H1 (cell line): ENCODE data around the gene C22orf42. TPM values are rescaled to one million over a fixed set of nuclear protein-coding genes. Genes with fewer than 3 reads are reported as not detected.
A peak's percentile ranks its signal among the peaks of the same experiment; 100 is the strongest.

Source experiments
- CTCF ChIA-PET: fragments of 300-600 bp; sonication (Branson Sonifier 250); formaldehyde crosslinking; loops from one replicate; lab custom pipeline; 2021; ENCODE audit not compliant: partially characterized antibody; lab: Charles Lee
- POLR2A ChIA-PET: fragments of 300-600 bp; sonication (Branson Sonifier 250); formaldehyde crosslinking; loops from one replicate; lab custom pipeline; 2021; ENCODE audit warnings: inconsistent platforms; ENCODE audit not compliant: partially characterized antibody; lab: Charles Lee
- DNase-seq, 2 experiments: peaks; one replicate each; pipeline versions ENCODE4 v3.0.0 to v3.0.0-alpha.2; 2010 to 2022; ENCODE audit warnings: low spot score in 2 of 2, low read depth in 1 of 2, mixed read lengths in 1 of 2
- FAIRE-seq: peaks from 2 replicates; lab custom pipeline; 2011; peaks lifted over from hg19 to GRCh38; lab: Jason Lieb, UNC
- H2AFZ ChIP-seq: 2 replicates; pipeline ENCODE4 v1.8.1; 2012; ENCODE audit warnings: low read length, inconsistent platforms
- H2AK5ac ChIP-seq: 2 replicates; pipeline ENCODE4 v1.6.1; 2013; ENCODE audit warnings: low read depth, low read length
- H2BK120ac ChIP-seq: replicated peaks from 2 replicates; pipeline ENCODE3; 2013; ENCODE audit warnings: low read depth, low read length, inconsistent platforms
- H2BK12ac ChIP-seq: 2 replicates; pipeline ENCODE4 v1.6.1; 2013; ENCODE audit warnings: low read depth, low read length
- H2BK15ac ChIP-seq: 2 replicates; pipeline ENCODE4 v1.6.1; 2013; ENCODE audit warnings: low read length
- H2BK20ac ChIP-seq: 2 replicates; pipeline ENCODE4 v1.6.1; 2013; ENCODE audit warnings: low read length
- H2BK5ac ChIP-seq: 2 replicates; pipeline ENCODE4 v1.6.1; 2013; ENCODE audit warnings: low read depth, low read length
- H3K14ac ChIP-seq: 2 replicates; pipeline ENCODE4 v1.6.1; 2013; ENCODE audit warnings: inconsistent platforms; ENCODE audit not compliant: insufficient read length
- H3K18ac ChIP-seq: 2 replicates; pipeline ENCODE4 v1.6.1; 2013; ENCODE audit warnings: low read length; ENCODE audit errors: extremely low read depth
- H3K23ac ChIP-seq: 2 replicates; pipeline ENCODE4 v1.6.1; 2013; ENCODE audit warnings: inconsistent platforms; ENCODE audit not compliant: insufficient read length
- H3K23me2 ChIP-seq: 2 replicates; pipeline ENCODE4 v1.6.1; 2013; ENCODE audit warnings: low read depth, low read length
- H3K27ac ChIP-seq: 2 replicates; pipeline ENCODE4 v1.6.1; 2011; ENCODE audit warnings: low read depth, low read length, inconsistent platforms
- H3K27me3 ChIP-seq, 4 experiments: replicated peaks in 1 of 4; 1 replicate in 1 of 4; 2 replicates in 3 of 4; pipeline versions ENCODE4 v1.6.1 to v1.8.1; 2011 to 2013; ENCODE audit warnings: low read length in 3 of 4, mild to moderate bottlenecking in 3 of 4, inconsistent platforms in 2 of 4, mixed read lengths in 2 of 4, moderate library complexity in 1 of 4; ENCODE audit not compliant: control insufficient read depth in 3 of 4, insufficient read depth in 3 of 4; ENCODE audit errors: extremely low read depth in 1 of 4
- H3K36me3 ChIP-seq, 4 experiments: 2 replicates each; pipeline versions ENCODE4 v1.6.1 to v1.8.1; 2011 to 2013; ENCODE audit warnings: mild to moderate bottlenecking in 4 of 4, low read length in 3 of 4, moderate library complexity in 2 of 4, control low read depth in 1 of 4, inconsistent platforms in 1 of 4; ENCODE audit not compliant: insufficient read depth in 4 of 4, control insufficient read depth in 2 of 4
- H3K4ac ChIP-seq: replicated peaks from 2 replicates; pipeline ENCODE3; 2013; ENCODE audit warnings: low read length, low read depth, mixed read lengths, inconsistent platforms; ENCODE audit not compliant: insufficient read length
- H3K4me1 ChIP-seq, 4 experiments: replicated peaks in 1 of 4; 1 replicate in 1 of 4; 2 replicates in 3 of 4; pipeline versions ENCODE4 v1.6.1 to v1.8.1; 2011 to 2013; ENCODE audit warnings: low read length in 3 of 4, inconsistent platforms in 2 of 4, mixed read lengths in 1 of 4; ENCODE audit not compliant: insufficient read depth in 4 of 4, control insufficient read depth in 3 of 4
- H3K4me2 ChIP-seq, 2 experiments: 2 replicates each; pipeline versions ENCODE4 v1.6.1 to v1.8.1; 2011 to 2013; ENCODE audit warnings: low read depth in 2 of 2, low read length in 2 of 2, control low read depth in 1 of 2, inconsistent platforms in 1 of 2, mild to moderate bottlenecking in 1 of 2; ENCODE audit not compliant: insufficient read depth in 1 of 2
- H3K4me3 ChIP-seq, 4 experiments: fragments of 200-600, 300-600 bp in 1 of 4; sonication (generic), shearing (Covaris generic), sonication (Bioruptor Twin) in 1 of 4; 2 replicates each; pipeline versions ENCODE4 v1.5.1 to v1.8.1; 2011 to 2016; ENCODE audit warnings: low read length in 4 of 4, low read depth in 3 of 4, control low read depth in 2 of 4, inconsistent platforms in 2 of 4, mild to moderate bottlenecking in 2 of 4, mixed read lengths in 1 of 4, moderate library complexity in 1 of 4; ENCODE audit not compliant: insufficient read depth in 2 of 4; ENCODE audit errors: extremely low read depth in 1 of 4
- H3K56ac ChIP-seq: replicated peaks from 2 replicates; pipeline ENCODE3; 2013; ENCODE audit warnings: low read depth, mild to moderate bottlenecking, mixed read lengths, low read length, inconsistent platforms; ENCODE audit not compliant: insufficient read length
- H3K79me1 ChIP-seq: 2 replicates; pipeline ENCODE4 v1.6.1; 2013; ENCODE audit warnings: low read depth, low read length, control low read depth
- H3K79me2 ChIP-seq, 2 experiments: 2 replicates each; pipeline versions ENCODE4 v1.6.1 to v1.8.1; 2012 to 2013; ENCODE audit warnings: low read length in 2 of 2, mild to moderate bottlenecking in 2 of 2, inconsistent platforms in 1 of 2; ENCODE audit not compliant: insufficient read depth in 2 of 2, control insufficient read depth in 1 of 2
- H3K9ac ChIP-seq, 4 experiments: replicated peaks in 1 of 4; 1 replicate in 1 of 4; 2 replicates in 3 of 4; pipeline versions ENCODE4 v1.6.1 to v1.8.1; 2011 to 2013; ENCODE audit warnings: low read depth in 3 of 4, low read length in 3 of 4, control low read depth in 2 of 4, mild to moderate bottlenecking in 2 of 4, moderate library complexity in 2 of 4, inconsistent platforms in 1 of 4; ENCODE audit errors: extremely low read depth in 1 of 4
- H3K9me3 ChIP-seq, 2 experiments: 2 replicates each; pipeline versions ENCODE4 v1.6.1 to v1.8.1; 2012 to 2013; ENCODE audit warnings: mild to moderate bottlenecking in 2 of 2, moderate library complexity in 2 of 2, control low read depth in 1 of 2, inconsistent platforms in 1 of 2, low read depth in 1 of 2, low read length in 1 of 2, mixed read lengths in 1 of 2; ENCODE audit not compliant: insufficient read depth in 2 of 2
- H4K20me1 ChIP-seq, 2 experiments: replicated peaks in 1 of 2; 2 replicates each; pipeline versions ENCODE3 to v1.8.1; 2011 to 2013; ENCODE audit warnings: inconsistent platforms in 2 of 2, low read length in 2 of 2, mild to moderate bottlenecking in 1 of 2; ENCODE audit not compliant: insufficient read depth in 2 of 2, control insufficient read depth in 1 of 2
- H4K5ac ChIP-seq: 2 replicates; pipeline ENCODE4 v1.6.1; 2013; ENCODE audit warnings: low read length, low read depth, mixed read lengths, inconsistent platforms; ENCODE audit not compliant: insufficient read length
- H4K8ac ChIP-seq: 2 replicates; pipeline ENCODE4 v1.8.0; 2013; ENCODE audit warnings: mild to moderate bottlenecking, moderate library complexity, low read length, inconsistent platforms; ENCODE audit not compliant: insufficient read depth; ENCODE audit errors: extremely low read depth
- H4K91ac ChIP-seq: replicated peaks from 2 replicates; pipeline ENCODE3; 2013; ENCODE audit warnings: low read length, mixed read lengths, inconsistent platforms; ENCODE audit not compliant: insufficient read length
- FOSL1 ChIP-seq: IDR thresholded peaks from 2 replicates; pipeline ENCODE4 v1.6.1; 2011; ENCODE audit warnings: mild to moderate bottlenecking, low read depth, low read length, moderate library complexity; ENCODE audit not compliant: insufficient read depth
- GABPA ChIP-seq: IDR thresholded peaks from 2 replicates; pipeline ENCODE4 v1.6.1; 2011; ENCODE audit warnings: mild to moderate bottlenecking, low read length, moderate library complexity, borderline replicate concordance; ENCODE audit not compliant: insufficient read depth
- MAFK ChIP-seq: IDR thresholded peaks from 2 replicates; pipeline ENCODE4 v1.6.1; 2012; ENCODE audit warnings: low read depth, mild to moderate bottlenecking, improper control_type of control experiment, low read length
- SIN3A ChIP-seq, 2 experiments: IDR thresholded peaks in 1 of 2; conservative IDR thresholded peaks in 1 of 2; 2 replicates each; pipeline ENCODE4 v1.6.1; 2011 to 2012; ENCODE audit warnings: low read length in 2 of 2, improper control_type of control experiment in 1 of 2, low read depth in 1 of 2, mild to moderate bottlenecking in 1 of 2
- SIX5 ChIP-seq: IDR thresholded peaks from 2 replicates; pipeline ENCODE4 v1.6.1; 2011; ENCODE audit warnings: mild to moderate bottlenecking, low read depth, low read length
- SRF ChIP-seq: IDR thresholded peaks from 2 replicates; pipeline ENCODE4 v1.6.1; 2011; ENCODE audit warnings: mild to moderate bottlenecking, low read depth, low read length, moderate library complexity
- WGBS, 2 experiments: shearing (Covaris generic) in 1 of 2; methylation state at CpG; one replicate each; pipeline versions ENCODE4 v1.1.6 to v1.1.7; 2013 to 2015; ENCODE audit warnings: low lambda C conversion rate in 2 of 2, mixed read lengths in 2 of 2, inconsistent platforms in 1 of 2, low coverage in 1 of 2, missing lambda C conversion rate in 1 of 2; ENCODE audit not compliant: insufficient replicate concordance in 2 of 2, insufficient coverage in 1 of 2, insufficient read length in 1 of 2; ENCODE audit errors: extremely low coverage in 1 of 2, missing lambda C conversion rate in 1 of 2; 5-methylcytosine and 5-hydroxymethylcytosine counted together
- polyA plus RNA-seq, 7 experiments: library from polyadenylated mRNA; depleted of rRNA in 3 of 7; stranded (reverse) in 5 of 7; unstranded in 2 of 7; fragments of >200 nt in 5 of 7; fragments of 200-250 nt in 2 of 7; gene quantifications; 1 replicate in 5 of 7; 2 replicates in 1 of 7; 4 replicates in 1 of 7; pipeline versions ENCODE4 v1.2.1 to v1.2.3, GENCODE V29; 2011 to 2013; ENCODE audit warnings: missing spikeins in 2 of 7, mixed read lengths in 2 of 7
- total RNA-seq: library from RNA; stranded (reverse); fragmentation: NEBNext Ultra II Directional; extraction: Animal tissue kit (Norgen Biotek cat#: 25700); gene quantifications from 2 replicates; pipeline ENCODE4 v1.2.1, GENCODE V29; 2021
- TF ChIP-seq, protein P1 (sequence below): IDR thresholded peaks from 2 replicates; pipeline ENCODE4 v1.6.1; 2011; ENCODE audit warnings: low read depth, mild to moderate bottlenecking, low read length; ENCODE audit not compliant: insufficient read depth

The C22orf42 gene
- total and polyA plus RNA-seq, 2 of the 8 experiments (the other 6 are each of a cell fraction or from before 2014, with no cell fraction given): 0.50 TPM; not detected in 1

DNA sequence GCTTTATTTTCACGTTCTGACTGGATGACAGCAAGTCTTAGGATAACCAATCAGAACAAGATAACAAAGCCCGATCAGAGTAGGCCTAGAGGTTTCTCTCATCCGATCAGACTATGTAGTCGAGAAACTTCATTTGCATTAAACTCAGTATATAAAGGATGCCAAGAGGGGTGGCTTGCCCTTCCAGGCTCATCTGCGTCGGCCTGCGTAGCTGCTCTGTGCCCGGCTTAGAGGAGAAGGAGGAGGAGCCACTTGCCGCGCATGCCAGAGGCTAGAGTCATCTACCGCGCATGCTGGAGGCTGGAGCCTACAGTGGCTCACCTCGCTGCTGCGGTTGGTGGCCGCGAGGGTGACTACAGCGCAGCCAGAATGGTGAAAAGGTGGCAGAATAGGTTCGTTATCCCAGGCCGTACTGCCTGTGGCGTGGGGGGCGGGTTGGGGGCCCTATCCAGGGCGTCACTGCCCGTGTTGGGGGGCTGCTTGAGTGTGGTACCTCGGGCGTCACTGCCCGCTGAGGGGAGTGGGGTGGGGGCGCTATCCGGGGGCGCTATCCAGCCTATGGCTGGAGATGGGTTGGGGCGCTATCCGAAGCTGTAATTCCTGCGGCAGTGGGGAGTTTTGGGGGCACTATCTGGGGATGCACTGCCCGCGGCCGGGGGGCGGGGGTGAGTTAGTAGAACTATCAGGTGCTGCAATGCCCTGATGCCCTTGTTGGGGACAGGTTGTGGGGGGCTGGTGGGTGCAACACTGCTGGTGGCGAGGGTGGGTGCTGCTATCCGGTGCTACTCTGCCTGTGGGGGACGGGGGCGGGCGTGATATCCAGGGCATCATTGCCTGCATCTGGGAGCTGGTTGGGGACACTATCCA, 46.0 kb upstream of the C22orf42 start, which contains the start of gene RFPL2:
TSS of gene RFPL2 (minus strand) at position 218 of the 867 bp plus-strand sequence. CDS start 2,622 bp downstream, outside the sequence.
- Histone ChIP-seq H3K4ac (no peak within 1 kb of the TSS), H3K9ac (no peak within 1 kb of the TSS; a peak in 1 of 7 replicates), H3K18ac (no peak within 1 kb of the TSS; the same call in 1 of the 2 replicates), H3K23ac (no peak within 1 kb of the TSS), H3K27ac (no peak within 1 kb of the TSS), H4K91ac (no peak within 1 kb of the TSS), H3K4me1 (peaks cover 0 to 32% (median 15%) of the 10 kb centered on the region in 4 experiments; a peak in 5 of 7 replicates), H3K36me3 (no peaks in the 10 kb centered on the region), H3K14ac (no peak within 1 kb of the TSS), H2BK15ac (0 out of 2 replicates have a peak within 1 kb of the TSS, but pooled peaks have one; percentile 16), H3K4me3 (peak within 1 kb of the TSS; percentile 41 to 61 (median 52)), H2AK5ac (no peak within 1 kb of the TSS), H4K5ac (no peak within 1 kb of the TSS), H3K4me2 (peak within 1 kb of the TSS; percentile 92 to 98), H3K9me3 (no peaks in the 10 kb centered on the region), H2BK20ac (no peak within 1 kb of the TSS), H3K79me2 (no peaks in the 10 kb centered on the region), H2BK5ac (no peak within 1 kb of the TSS), H3K56ac (no peak within 1 kb of the TSS), H2BK12ac (peak within 1 kb of the TSS; percentile 17; the same call in 1 of the 2 replicates), H3K27me3 (peaks cover 19 to 47% (median 41%) of the 10 kb centered on the region in 4 experiments), H2AFZ (peak within 1 kb of the TSS; percentile 80; the same call in 1 of the 2 replicates), H2BK120ac (no peak within 1 kb of the TSS), H4K8ac (no peak within 1 kb of the TSS; the same call in 1 of the 2 replicates), H3K79me1 (no peaks in the 10 kb centered on the region), H4K20me1 (peaks cover 0 to 4% of the 10 kb centered on the region in 2 experiments), H3K23me2 (peaks cover 20% of the 10 kb centered on the region)
- DNase-seq (peak in 1 of 2 experiments; percentile 79), FAIRE-seq (peak; percentile 55)
- 0% methylated on average over 20 of the region's 41 CpGs; no CpG with 5 or more reads in 1 of the 2 experiments for WGBS, 2 experiments
- POLR2A ChIA-PET: no interaction called here
- CTCF ChIA-PET: interaction anchor here (0.6 to 2.8 kb wide), 14 partner anchors 14 to 1481 kb away, joined by 3 to 14 read pairs (median 3); no protein-coding TSS in a partner anchor
- TF ChIP-seq GABPA (no peak), SIN3A (conservative IDR thresholded peaks at IDR 0.05 in 1 of 2, IDR thresholded peaks at IDR 0.05 in 1 of 2; ENCODE audit: low read depth in 1 of 2, low read length in 2 of 2) (no peak), FOSL1 (no peak), SRF (no peak), MAFK (no peak), SIX5 (no peak)
- TF ChIP-seq, protein P1, sequence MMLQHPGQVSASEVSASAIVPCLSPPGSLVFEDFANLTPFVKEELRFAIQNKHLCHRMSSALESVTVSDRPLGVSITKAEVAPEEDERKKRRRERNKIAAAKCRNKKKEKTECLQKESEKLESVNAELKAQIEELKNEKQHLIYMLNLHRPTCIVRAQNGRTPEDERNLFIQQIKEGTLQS: no peak
